NCI-H187 (cell line): ENCODE measurements around the gene GRIK1.

Experiments
- DNase-seq, 2 experiments: peaks; one replicate each; lab custom pipeline; 2025; lab: John Stamatoyannopoulos, UW

GRIK1 gene

GRCh38 chr21:29671728-29672127 is 268.1 kb downstream of the GRIK1 start:
- DNase-seq = no peak

DNA sequence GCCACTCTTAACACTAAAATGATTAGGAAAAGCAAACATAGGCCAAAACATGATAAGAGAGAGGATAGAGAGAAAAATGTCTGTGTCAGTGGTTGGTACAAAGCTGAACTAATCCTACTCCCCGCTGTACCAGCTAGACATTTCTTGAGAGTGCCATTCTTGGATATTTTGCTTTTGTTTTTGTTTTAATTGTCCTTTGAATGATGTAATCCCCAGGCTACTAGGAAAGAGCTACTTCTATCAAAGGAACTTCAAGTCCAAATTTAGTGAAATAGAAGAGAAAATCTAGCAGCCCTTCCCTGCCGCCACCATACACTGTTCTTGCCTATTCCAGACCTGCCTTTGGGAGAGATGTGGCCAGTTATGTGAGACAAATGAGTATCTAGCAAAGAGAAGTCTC is 269.6 kb downstream of the GRIK1 start:
- DNase-seq = no peak

DNA sequence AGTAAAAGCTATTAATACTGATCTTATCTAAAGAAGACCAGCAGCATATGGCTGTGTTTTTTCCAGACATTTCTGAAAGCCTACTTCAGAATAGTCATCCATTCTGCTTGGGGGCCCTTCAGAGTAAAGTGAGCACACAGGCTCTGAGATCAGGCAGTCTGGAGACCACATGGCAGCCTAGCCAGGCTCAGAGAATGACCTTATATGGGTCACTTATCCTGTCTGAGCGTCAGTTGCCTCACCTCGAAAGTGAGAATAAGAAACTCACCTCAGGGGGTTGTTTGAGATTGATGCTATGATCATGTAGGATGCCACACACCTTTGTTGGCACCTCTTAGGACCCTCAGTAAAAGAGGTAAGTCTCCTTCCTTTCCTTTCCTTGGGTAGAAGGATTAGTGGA is 270.4 kb downstream of the GRIK1 start:
- DNase-seq = no peak

DNA sequence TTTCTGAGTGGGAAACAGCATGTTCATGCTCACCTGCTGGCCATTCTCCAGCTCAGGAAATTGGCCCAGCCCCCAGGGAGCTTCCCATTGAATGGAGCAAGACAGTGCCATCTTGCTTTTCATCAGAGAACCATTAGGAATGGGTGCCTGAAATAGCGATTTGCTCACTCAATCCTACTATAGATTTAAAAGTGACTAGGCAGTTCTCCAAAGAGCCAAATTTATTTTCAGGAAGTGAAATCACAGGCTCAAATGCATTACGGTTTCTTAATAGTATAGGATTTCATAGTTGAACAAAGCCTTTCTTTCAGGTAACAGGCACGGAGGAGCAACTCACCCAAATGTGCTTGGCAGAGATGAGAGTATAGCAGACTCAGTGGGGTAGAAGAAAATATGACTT is 272.1 kb downstream of the GRIK1 start:
- DNase-seq = no peak

- no peak for DNase-seq
These were observed 275.2 kb downstream of the GRIK1 start for GRCh38 chr21:29664615-29665014.

- no peak for DNase-seq
These were observed 277.9 kb downstream of the GRIK1 start for GRCh38 chr21:29661672-29662442.

GRCh38 chr21:29660047-29660720 is 279.6 kb downstream of the GRIK1 start:
- DNase-seq = no peak

- no peak for DNase-seq
These were observed 280.9 kb downstream of the GRIK1 start for GRCh38 chr21:29658934-29659203.

DNA sequence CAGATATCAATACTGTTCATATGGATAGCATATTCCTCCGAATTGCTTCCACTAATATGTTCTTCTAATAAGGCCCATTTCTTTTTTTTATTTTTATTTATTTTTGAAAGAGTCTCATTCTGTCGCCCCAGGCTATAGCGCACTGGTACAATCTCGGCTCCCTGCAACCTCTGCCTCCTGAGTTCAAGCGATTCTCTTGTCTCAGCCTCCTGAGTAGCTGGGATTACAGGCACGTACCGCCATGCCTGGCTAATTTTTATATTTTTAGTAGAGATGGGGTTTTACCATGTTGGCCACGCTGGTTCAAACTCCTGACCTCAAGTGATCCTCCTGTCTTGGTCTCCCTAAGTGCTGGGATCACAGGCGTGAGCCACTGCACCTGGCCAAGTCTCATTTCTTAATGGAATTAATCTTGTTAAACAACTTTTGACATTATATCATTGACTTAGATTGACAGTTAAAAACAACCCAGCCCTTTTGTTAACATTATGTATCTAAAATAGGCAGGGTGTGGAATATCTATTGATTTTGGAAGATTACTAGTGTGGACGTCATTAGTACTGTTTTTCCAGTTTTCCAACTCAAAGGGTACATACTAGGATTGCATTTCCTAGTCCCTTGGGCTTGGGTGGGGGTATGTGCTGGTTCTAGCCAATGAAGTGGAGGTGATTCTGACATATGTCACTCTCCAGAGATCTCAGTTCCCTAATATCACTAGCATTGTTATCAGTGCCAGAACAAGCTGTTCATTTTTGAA is 281.4 kb downstream of the GRIK1 start:
- no peak for DNase-seq

DNA sequence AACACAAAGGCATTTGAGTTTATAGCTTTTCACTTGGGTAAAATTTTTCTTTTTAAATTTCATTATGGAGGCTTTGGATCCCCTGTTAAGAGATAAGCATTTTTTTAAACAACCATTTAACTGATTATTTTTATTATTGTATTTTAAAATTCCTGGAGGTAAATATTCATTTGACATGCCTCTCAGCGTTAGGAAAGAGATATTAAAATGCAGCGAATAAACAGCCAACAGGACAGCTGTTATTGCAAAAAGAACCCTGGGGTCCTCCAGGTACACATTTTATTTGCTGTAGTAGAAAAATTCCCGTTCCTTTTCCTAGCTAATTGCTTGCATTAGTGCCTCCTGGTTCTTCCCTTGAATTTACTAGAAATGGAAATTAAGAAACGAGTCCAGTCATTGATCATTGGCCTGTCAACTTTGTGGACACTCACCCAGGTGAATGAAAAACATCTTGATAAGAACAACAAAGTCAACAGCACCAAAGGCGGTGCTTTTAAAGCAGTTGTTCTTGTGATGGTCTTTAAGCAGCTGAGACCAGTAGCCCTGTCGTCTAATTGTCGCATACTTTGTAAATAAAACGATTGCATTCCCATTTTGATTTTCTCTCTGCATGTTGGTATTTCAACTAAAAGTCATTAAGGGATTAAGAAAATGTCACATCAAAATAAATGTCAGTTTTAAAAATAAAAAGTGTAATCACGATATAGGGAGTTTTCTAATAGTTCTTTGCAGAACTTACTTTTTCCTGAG is 282.4 kb downstream of the GRIK1 start:
- DNase-seq = no peak

DNA sequence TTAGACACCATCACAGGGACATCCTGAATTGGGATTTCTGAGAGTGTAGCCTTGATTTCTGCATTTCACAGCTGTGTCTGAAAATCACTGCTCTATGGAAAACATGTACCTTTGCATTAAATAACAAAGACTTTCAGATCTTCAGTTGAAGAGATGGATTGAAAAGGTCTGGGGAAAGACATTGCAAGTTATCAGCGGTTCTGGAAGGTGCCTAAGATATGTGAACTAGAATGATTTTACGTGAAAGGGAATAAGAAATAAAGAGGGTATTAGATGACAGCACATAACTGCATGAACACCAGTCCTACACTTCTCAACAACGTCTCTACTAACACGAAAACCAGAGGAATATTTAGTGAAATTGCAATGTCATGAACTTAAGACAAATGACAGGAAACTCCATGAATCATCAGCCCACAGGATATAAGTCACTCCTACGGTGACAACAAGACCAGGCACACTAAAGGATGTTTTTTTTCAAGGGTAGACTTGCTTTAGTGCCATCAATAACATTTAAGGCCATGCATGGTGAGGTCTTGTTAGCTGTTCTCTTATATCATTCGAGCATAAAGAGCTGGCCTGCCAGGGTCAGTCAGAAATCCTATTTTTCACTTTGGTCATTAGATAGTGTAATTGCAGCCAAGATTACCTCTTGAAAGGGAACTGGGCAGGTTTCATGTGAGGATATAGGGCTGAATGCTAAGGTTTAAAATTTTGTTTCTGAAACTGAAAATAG is 283.1 kb downstream of the GRIK1 start:
- no peak for DNase-seq

- no peak for DNase-seq
These were observed 284.2 kb downstream of the GRIK1 start for GRCh38 chr21:29655577-29655976.

- no peak for DNase-seq
These were observed 284.9 kb downstream of the GRIK1 start for GRCh38 chr21:29654855-29655254.

DNA sequence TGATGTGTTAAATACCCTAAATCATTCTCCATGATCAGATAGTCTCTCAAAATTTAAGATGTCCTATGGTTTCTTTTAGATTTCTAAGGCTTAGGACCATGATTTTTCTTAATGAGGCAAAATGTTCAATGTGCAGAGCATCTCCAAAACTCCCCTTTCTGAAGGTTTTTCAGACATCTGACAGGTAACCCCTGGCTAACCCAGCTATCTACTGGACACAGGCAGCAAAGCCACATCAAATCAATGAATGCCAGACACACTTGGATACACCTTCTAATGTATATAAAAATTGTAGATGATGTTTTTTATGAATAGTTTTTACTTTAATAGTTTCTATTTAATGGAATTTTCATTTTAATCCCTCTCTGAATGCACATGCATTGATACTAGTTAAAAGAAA is 285.6 kb downstream of the GRIK1 start:
- DNase-seq = no peak

DNA sequence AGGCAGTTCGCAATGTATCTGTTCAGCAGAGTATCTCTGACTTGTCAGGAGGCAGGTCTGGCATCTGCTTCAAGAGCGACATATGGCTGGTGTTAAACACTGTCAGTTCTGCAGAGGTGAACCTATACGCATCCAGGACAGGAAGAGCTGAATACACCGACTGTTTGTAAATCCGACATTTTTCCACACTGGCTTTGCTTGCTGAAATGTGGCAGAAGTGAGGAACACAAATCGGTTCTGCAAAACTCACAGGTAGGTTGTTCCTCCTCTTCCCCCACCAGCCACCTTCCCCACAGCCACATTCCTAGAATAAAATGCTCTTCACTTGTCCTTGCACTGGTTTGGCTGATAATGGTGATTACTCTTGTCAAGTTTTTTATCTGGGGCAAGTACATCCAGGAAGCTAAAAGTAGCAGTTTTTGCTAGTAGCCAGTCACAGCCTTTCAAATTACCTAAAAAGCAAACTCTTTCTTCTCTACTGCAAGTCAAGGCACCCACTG is 289.2 kb downstream of the GRIK1 start:
- DNase-seq = no peak

- DNase-seq = no peak
These were observed 290.4 kb downstream of the GRIK1 start for GRCh38 chr21:29649406-29649814.

DNA sequence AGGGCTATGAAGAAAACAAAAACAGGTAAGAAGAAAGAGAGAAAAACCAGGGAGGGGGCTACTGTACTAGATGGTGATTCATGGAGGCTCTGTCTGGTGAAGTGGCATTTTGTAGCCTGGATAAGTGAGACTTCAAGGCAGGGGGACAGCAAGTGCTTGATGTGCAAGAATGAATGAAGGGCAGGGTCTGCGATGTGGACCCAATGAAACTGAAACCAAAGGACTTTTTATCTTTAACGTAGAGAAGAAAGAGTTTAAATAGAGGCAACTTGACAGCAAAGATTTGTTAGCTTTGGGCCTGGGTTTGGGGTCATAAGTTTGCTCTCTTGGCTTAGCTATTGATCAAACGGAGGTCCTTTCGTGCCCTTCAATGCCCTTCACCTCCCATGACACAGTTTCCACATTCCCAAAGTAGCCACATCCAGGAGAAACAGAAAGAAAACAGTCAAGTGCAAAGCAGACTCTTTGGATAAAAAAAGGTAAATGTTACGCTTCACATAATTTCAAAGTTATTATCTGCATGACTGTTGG is 291.0 kb downstream of the GRIK1 start:
- no peak for DNase-seq

DNA sequence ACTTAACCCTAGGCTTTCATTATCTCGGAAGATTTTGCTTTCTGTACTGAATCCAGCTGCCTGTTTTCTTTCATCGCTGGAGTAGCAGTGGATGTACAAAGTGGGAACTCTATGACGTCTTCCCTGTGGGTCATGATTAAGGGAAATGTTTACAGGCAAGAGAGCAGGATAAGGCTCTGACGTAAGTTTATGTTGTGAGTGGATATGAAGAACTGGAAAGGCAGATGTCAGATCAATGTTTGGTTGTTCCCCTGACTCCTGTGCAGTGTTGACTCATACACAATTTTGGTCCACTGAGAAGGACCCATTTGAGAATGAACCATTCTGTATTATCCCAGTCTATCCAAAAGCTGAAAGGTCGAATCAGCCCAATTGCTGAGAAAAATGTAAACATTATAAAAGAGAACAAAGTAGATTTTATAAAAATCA is 292.4 kb downstream of the GRIK1 start:
- DNase-seq = no peak

- DNase-seq = no peak
These were observed 293.9 kb downstream of the GRIK1 start for GRCh38 chr21:29645666-29646553.

- DNase-seq = no peak
These were observed 296.5 kb downstream of the GRIK1 start for GRCh38 chr21:29643289-29643688.
